H1 (cell line): ENCODE data around the gene RGS4. TPM values are rescaled to one million over a fixed set of nuclear protein-coding genes. Genes with fewer than 3 reads are reported as not detected.

Experiments used
- CTCF ChIA-PET: fragments of 300-600 bp; sonication (Branson Sonifier 250); formaldehyde crosslinking; loops from one replicate; lab custom pipeline; 2021; ENCODE audit not compliant: partially characterized antibody; lab: Charles Lee
- POLR2A ChIA-PET: fragments of 300-600 bp; sonication (Branson Sonifier 250); formaldehyde crosslinking; loops from one replicate; lab custom pipeline; 2021; ENCODE audit warnings: inconsistent platforms; ENCODE audit not compliant: partially characterized antibody; lab: Charles Lee
- DNase-seq, 2 experiments: peaks; one replicate each; pipeline versions ENCODE4 v3.0.0 to v3.0.0-alpha.2; 2010 to 2022; ENCODE audit warnings: low spot score in 2 of 2, low read depth in 1 of 2, mixed read lengths in 1 of 2
- FAIRE-seq: peaks from 2 replicates; lab custom pipeline; 2011; peaks lifted over from hg19 to GRCh38; lab: Jason Lieb, UNC
- H2AFZ ChIP-seq: 2 replicates; pipeline ENCODE4 v1.8.1; 2012; ENCODE audit warnings: low read length, inconsistent platforms
- H2AK5ac ChIP-seq: 2 replicates; pipeline ENCODE4 v1.6.1; 2013; ENCODE audit warnings: low read depth, low read length
- H2BK120ac ChIP-seq: replicated peaks from 2 replicates; pipeline ENCODE3; 2013; ENCODE audit warnings: low read depth, low read length, inconsistent platforms
- H2BK12ac ChIP-seq: 2 replicates; pipeline ENCODE4 v1.6.1; 2013; ENCODE audit warnings: low read depth, low read length
- H2BK15ac ChIP-seq: 2 replicates; pipeline ENCODE4 v1.6.1; 2013; ENCODE audit warnings: low read length
- H2BK20ac ChIP-seq: 2 replicates; pipeline ENCODE4 v1.6.1; 2013; ENCODE audit warnings: low read length
- H2BK5ac ChIP-seq: 2 replicates; pipeline ENCODE4 v1.6.1; 2013; ENCODE audit warnings: low read depth, low read length
- H3K14ac ChIP-seq: 2 replicates; pipeline ENCODE4 v1.6.1; 2013; ENCODE audit warnings: inconsistent platforms; ENCODE audit not compliant: insufficient read length
- H3K18ac ChIP-seq: 2 replicates; pipeline ENCODE4 v1.6.1; 2013; ENCODE audit warnings: low read length; ENCODE audit errors: extremely low read depth
- H3K23ac ChIP-seq: 2 replicates; pipeline ENCODE4 v1.6.1; 2013; ENCODE audit warnings: inconsistent platforms; ENCODE audit not compliant: insufficient read length
- H3K23me2 ChIP-seq: 2 replicates; pipeline ENCODE4 v1.6.1; 2013; ENCODE audit warnings: low read depth, low read length
- H3K27ac ChIP-seq: 2 replicates; pipeline ENCODE4 v1.6.1; 2011; ENCODE audit warnings: low read depth, low read length, inconsistent platforms
- H3K27me3 ChIP-seq, 4 experiments: replicated peaks in 1 of 4; 1 replicate in 1 of 4; 2 replicates in 3 of 4; pipeline versions ENCODE4 v1.6.1 to v1.8.1; 2011 to 2013; ENCODE audit warnings: low read length in 3 of 4, mild to moderate bottlenecking in 3 of 4, inconsistent platforms in 2 of 4, mixed read lengths in 2 of 4, moderate library complexity in 1 of 4; ENCODE audit not compliant: control insufficient read depth in 3 of 4, insufficient read depth in 3 of 4; ENCODE audit errors: extremely low read depth in 1 of 4
- H3K36me3 ChIP-seq, 4 experiments: 2 replicates each; pipeline versions ENCODE4 v1.6.1 to v1.8.1; 2011 to 2013; ENCODE audit warnings: mild to moderate bottlenecking in 4 of 4, low read length in 3 of 4, moderate library complexity in 2 of 4, control low read depth in 1 of 4, inconsistent platforms in 1 of 4; ENCODE audit not compliant: insufficient read depth in 4 of 4, control insufficient read depth in 2 of 4
- H3K4ac ChIP-seq: replicated peaks from 2 replicates; pipeline ENCODE3; 2013; ENCODE audit warnings: low read length, low read depth, mixed read lengths, inconsistent platforms; ENCODE audit not compliant: insufficient read length
- H3K4me1 ChIP-seq, 4 experiments: replicated peaks in 1 of 4; 1 replicate in 1 of 4; 2 replicates in 3 of 4; pipeline versions ENCODE4 v1.6.1 to v1.8.1; 2011 to 2013; ENCODE audit warnings: low read length in 3 of 4, inconsistent platforms in 2 of 4, mixed read lengths in 1 of 4; ENCODE audit not compliant: insufficient read depth in 4 of 4, control insufficient read depth in 3 of 4
- H3K4me2 ChIP-seq, 2 experiments: 2 replicates each; pipeline versions ENCODE4 v1.6.1 to v1.8.1; 2011 to 2013; ENCODE audit warnings: low read depth in 2 of 2, low read length in 2 of 2, control low read depth in 1 of 2, inconsistent platforms in 1 of 2, mild to moderate bottlenecking in 1 of 2; ENCODE audit not compliant: insufficient read depth in 1 of 2
- H3K4me3 ChIP-seq, 4 experiments: fragments of 200-600, 300-600 bp in 1 of 4; sonication (generic), shearing (Covaris generic), sonication (Bioruptor Twin) in 1 of 4; 2 replicates each; pipeline versions ENCODE4 v1.5.1 to v1.8.1; 2011 to 2016; ENCODE audit warnings: low read length in 4 of 4, low read depth in 3 of 4, control low read depth in 2 of 4, inconsistent platforms in 2 of 4, mild to moderate bottlenecking in 2 of 4, mixed read lengths in 1 of 4, moderate library complexity in 1 of 4; ENCODE audit not compliant: insufficient read depth in 2 of 4; ENCODE audit errors: extremely low read depth in 1 of 4
- H3K56ac ChIP-seq: replicated peaks from 2 replicates; pipeline ENCODE3; 2013; ENCODE audit warnings: low read depth, mild to moderate bottlenecking, mixed read lengths, low read length, inconsistent platforms; ENCODE audit not compliant: insufficient read length
- H3K79me1 ChIP-seq: 2 replicates; pipeline ENCODE4 v1.6.1; 2013; ENCODE audit warnings: low read depth, low read length, control low read depth
- H3K79me2 ChIP-seq, 2 experiments: 2 replicates each; pipeline versions ENCODE4 v1.6.1 to v1.8.1; 2012 to 2013; ENCODE audit warnings: low read length in 2 of 2, mild to moderate bottlenecking in 2 of 2, inconsistent platforms in 1 of 2; ENCODE audit not compliant: insufficient read depth in 2 of 2, control insufficient read depth in 1 of 2
- H3K9ac ChIP-seq, 4 experiments: replicated peaks in 1 of 4; 1 replicate in 1 of 4; 2 replicates in 3 of 4; pipeline versions ENCODE4 v1.6.1 to v1.8.1; 2011 to 2013; ENCODE audit warnings: low read depth in 3 of 4, low read length in 3 of 4, control low read depth in 2 of 4, mild to moderate bottlenecking in 2 of 4, moderate library complexity in 2 of 4, inconsistent platforms in 1 of 4; ENCODE audit errors: extremely low read depth in 1 of 4
- H3K9me3 ChIP-seq, 2 experiments: 2 replicates each; pipeline versions ENCODE4 v1.6.1 to v1.8.1; 2012 to 2013; ENCODE audit warnings: mild to moderate bottlenecking in 2 of 2, moderate library complexity in 2 of 2, control low read depth in 1 of 2, inconsistent platforms in 1 of 2, low read depth in 1 of 2, low read length in 1 of 2, mixed read lengths in 1 of 2; ENCODE audit not compliant: insufficient read depth in 2 of 2
- H4K20me1 ChIP-seq, 2 experiments: replicated peaks in 1 of 2; 2 replicates each; pipeline versions ENCODE3 to v1.8.1; 2011 to 2013; ENCODE audit warnings: inconsistent platforms in 2 of 2, low read length in 2 of 2, mild to moderate bottlenecking in 1 of 2; ENCODE audit not compliant: insufficient read depth in 2 of 2, control insufficient read depth in 1 of 2
- H4K5ac ChIP-seq: 2 replicates; pipeline ENCODE4 v1.6.1; 2013; ENCODE audit warnings: low read length, low read depth, mixed read lengths, inconsistent platforms; ENCODE audit not compliant: insufficient read length
- H4K8ac ChIP-seq: 2 replicates; pipeline ENCODE4 v1.8.0; 2013; ENCODE audit warnings: mild to moderate bottlenecking, moderate library complexity, low read length, inconsistent platforms; ENCODE audit not compliant: insufficient read depth; ENCODE audit errors: extremely low read depth
- H4K91ac ChIP-seq: replicated peaks from 2 replicates; pipeline ENCODE3; 2013; ENCODE audit warnings: low read length, mixed read lengths, inconsistent platforms; ENCODE audit not compliant: insufficient read length
- BCL11A ChIP-seq, 2 experiments: IDR thresholded peaks; one replicate each; pipeline ENCODE4 v1.6.1; 2011; ENCODE audit warnings: low read depth in 2 of 2, low read length in 2 of 2, mild to moderate bottlenecking in 2 of 2
- BRCA1 ChIP-seq: IDR thresholded peaks from 2 replicates; pipeline ENCODE4 v1.6.1; 2012; ENCODE audit warnings: low read depth, low read length, improper control_type of control experiment
- CBX8 ChIP-seq: fragments of 300-800, 300-1000 bp; sonication (generic); IDR thresholded peaks from 2 replicates; pipeline ENCODE4 v1.7.1; 2016; ENCODE audit warnings: low read depth, low read length, borderline replicate concordance
- CEBPB ChIP-seq: IDR thresholded peaks from 2 replicates; pipeline ENCODE4 v1.6.1; 2012; ENCODE audit warnings: low read depth, low read length
- CHD1 ChIP-seq: IDR thresholded peaks from 2 replicates; pipeline ENCODE4 v1.6.1; 2012; ENCODE audit warnings: low read depth, low read length, improper control_type of control experiment
- HDAC6 ChIP-seq: IDR thresholded peaks from one replicate; pipeline ENCODE4 v1.7.1; 2012; ENCODE audit warnings: low read depth, mild to moderate bottlenecking, inconsistent platforms, low read length, moderate library complexity
- KDM5A ChIP-seq: fragments of 200-600 bp; IDR thresholded peaks from 2 replicates; pipeline ENCODE4 v1.7.1; 2012; ENCODE audit warnings: mild to moderate bottlenecking, low read length, inconsistent platforms, mixed read lengths
- POU5F1 ChIP-seq: IDR thresholded peaks from 2 replicates; pipeline ENCODE4 v1.6.1; 2011; ENCODE audit warnings: low read depth, mild to moderate bottlenecking, low read length, moderate library complexity
- RAD21 ChIP-seq, 2 experiments: IDR thresholded peaks in 1 of 2; conservative IDR thresholded peaks in 1 of 2; 2 replicates each; pipeline ENCODE4 v1.6.1; 2011; ENCODE audit warnings: low read depth in 2 of 2, low read length in 2 of 2, improper control_type of control experiment in 1 of 2, inconsistent platforms in 1 of 2, mild to moderate bottlenecking in 1 of 2, moderate library complexity in 1 of 2
- RBBP5 ChIP-seq: IDR thresholded peaks from 2 replicates; pipeline ENCODE4 v1.7.1; 2012; ENCODE audit warnings: low read depth, mild to moderate bottlenecking, inconsistent platforms, low read length, moderate library complexity, borderline replicate concordance
- SIRT6 ChIP-seq: IDR thresholded peaks from one replicate; pipeline ENCODE4 v1.7.1; 2012; ENCODE audit warnings: low read length, inconsistent platforms
- SIX5 ChIP-seq: IDR thresholded peaks from 2 replicates; pipeline ENCODE4 v1.6.1; 2011; ENCODE audit warnings: mild to moderate bottlenecking, low read depth, low read length
- SRF ChIP-seq: IDR thresholded peaks from 2 replicates; pipeline ENCODE4 v1.6.1; 2011; ENCODE audit warnings: mild to moderate bottlenecking, low read depth, low read length, moderate library complexity
- TEAD4 ChIP-seq: IDR thresholded peaks from 2 replicates; pipeline ENCODE4 v1.6.1; 2012; ENCODE audit warnings: low read depth, low read length, inconsistent platforms, mixed read lengths
- WGBS, 2 experiments: shearing (Covaris generic) in 1 of 2; methylation state at CpG; one replicate each; pipeline versions ENCODE4 v1.1.6 to v1.1.7; 2013 to 2015; ENCODE audit warnings: low lambda C conversion rate in 2 of 2, mixed read lengths in 2 of 2, inconsistent platforms in 1 of 2, low coverage in 1 of 2, missing lambda C conversion rate in 1 of 2; ENCODE audit not compliant: insufficient replicate concordance in 2 of 2, insufficient coverage in 1 of 2, insufficient read length in 1 of 2; ENCODE audit errors: extremely low coverage in 1 of 2, missing lambda C conversion rate in 1 of 2; 5-methylcytosine and 5-hydroxymethylcytosine counted together
- polyA plus RNA-seq, 7 experiments: library from polyadenylated mRNA; depleted of rRNA in 3 of 7; stranded (reverse) in 5 of 7; unstranded in 2 of 7; fragments of >200 nt in 5 of 7; fragments of 200-250 nt in 2 of 7; gene quantifications; 1 replicate in 5 of 7; 2 replicates in 1 of 7; 4 replicates in 1 of 7; pipeline versions ENCODE4 v1.2.1 to v1.2.3, GENCODE V29; 2011 to 2013; ENCODE audit warnings: missing spikeins in 2 of 7, mixed read lengths in 2 of 7
- total RNA-seq: library from RNA; stranded (reverse); fragmentation: NEBNext Ultra II Directional; extraction: Animal tissue kit (Norgen Biotek cat#: 25700); gene quantifications from 2 replicates; pipeline ENCODE4 v1.2.1, GENCODE V29; 2021
- TF ChIP-seq, protein P1 (sequence below): IDR thresholded peaks from 2 replicates; pipeline ENCODE4 v1.6.1; 2011; ENCODE audit warnings: low read length, improper control_type of control experiment

RGS4 gene
- total and polyA plus RNA-seq, 2 of the 8 experiments (the other 6 are each of a cell fraction or from before 2014, with no cell fraction given): 0.26 to 0.74 TPM

DNA sequence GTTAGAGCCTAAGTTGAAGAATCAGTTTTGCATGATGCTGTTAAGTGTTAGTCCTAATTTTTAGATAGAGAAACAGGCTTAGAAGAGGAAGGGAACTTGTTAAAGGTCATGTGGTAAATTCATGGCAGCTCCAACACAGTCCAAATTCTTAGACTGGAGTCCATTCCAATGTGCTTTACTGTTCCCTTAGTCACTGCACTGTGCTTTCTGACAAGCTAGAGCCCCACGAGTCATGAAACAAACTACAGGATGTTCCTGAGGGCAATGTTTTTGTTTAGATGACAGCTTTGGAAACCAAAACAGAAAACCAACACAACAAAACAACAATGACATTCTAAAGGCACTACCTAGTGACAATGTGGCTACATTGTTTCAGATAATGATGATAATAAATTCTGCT lies 23.1 kb upstream of the RGS4 start:
- POLR2A ChIA-PET: no interaction called here
- no peak overlapping the region for H3K4me2 ChIP-seq
- TF ChIP-seq POU5F1 (no peak), RAD21 (IDR thresholded peaks at IDR 0.05 in 1 of 2, conservative IDR thresholded peaks at IDR 0.05 in 1 of 2; ENCODE audit: low read depth in 2 of 2, low read length in 2 of 2) (no peak), HDAC6 (no peak), CBX8 (no peak), BRCA1 (no peak), BCL11A (IDR thresholded peaks at IDR 0.05; ENCODE audit: low read depth in 2 of 2, low read length in 2 of 2) (no peak), TEAD4 (no peak), SIX5 (no peak), CHD1 (no peak), CEBPB (no peak), KDM5A (no peak), SRF (no peak), SIRT6 (no peak), RBBP5 (no peak)
- TF ChIP-seq, protein P1, sequence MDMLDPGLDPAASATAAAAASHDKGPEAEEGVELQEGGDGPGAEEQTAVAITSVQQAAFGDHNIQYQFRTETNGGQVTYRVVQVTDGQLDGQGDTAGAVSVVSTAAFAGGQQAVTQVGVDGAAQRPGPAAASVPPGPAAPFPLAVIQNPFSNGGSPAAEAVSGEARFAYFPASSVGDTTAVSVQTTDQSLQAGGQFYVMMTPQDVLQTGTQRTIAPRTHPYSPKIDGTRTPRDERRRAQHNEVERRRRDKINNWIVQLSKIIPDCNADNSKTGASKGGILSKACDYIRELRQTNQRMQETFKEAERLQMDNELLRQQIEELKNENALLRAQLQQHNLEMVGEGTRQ: no peak

More for the DNA sequence above, 23.1 kb upstream of the RGS4 start:
- Histone ChIP-seq H3K4me1 (no peaks in the 10 kb centered on the region), H3K14ac (no peak overlapping the region), H3K9ac (no peak overlapping the region), H2BK20ac (no peak overlapping the region), H2BK15ac (no peak overlapping the region), H3K79me1 (no peaks in the 10 kb centered on the region), H3K36me3 (no peaks in the 10 kb centered on the region), H3K23ac (no peak overlapping the region), H2BK12ac (no peak overlapping the region), H4K5ac (no peak overlapping the region), H2AFZ (no peak overlapping the region), H2BK5ac (no peak overlapping the region), H3K4me3 (no peak overlapping the region), H2AK5ac (no peak overlapping the region), H3K9me3 (no peaks in the 10 kb centered on the region), H3K18ac (no peak overlapping the region), H3K27me3 (no peaks in the 10 kb centered on the region), H3K79me2 (no peaks in the 10 kb centered on the region), H3K27ac (no peak overlapping the region), H3K4ac (no peak overlapping the region), H3K56ac (no peak overlapping the region), H4K8ac (no peak overlapping the region), H2BK120ac (no peak overlapping the region), H3K23me2 (no peaks in the 10 kb centered on the region), H4K20me1 (no peaks in the 10 kb centered on the region), H4K91ac (no peak overlapping the region)
- WGBS, 2 experiments: 88% methylated on average over 1 of the region's 1 CpG; no CpG with 5 or more reads in 1 of the 2 experiments
- FAIRE-seq (no peak), DNase-seq (no peak)
- CTCF ChIA-PET: interaction anchor here (0.6 to 0.9 kb wide), 2 partner anchors 129 to 291 kb away, joined by 3 read pairs; no protein-coding TSS in a partner anchor
